Measurements from ENCODE around the gene CFAP45. TPM values are rescaled to one million over a fixed set of nuclear protein-coding genes. Genes with fewer than 3 reads are reported as not detected.

CFAP45 gene
- total and polyA plus RNA-seq, 2 donors (not counting 1 experiment from before 2014, with no cell fraction given) = 1.3 to 2.4 TPM

- WGBS (ENCODE audit: insufficient coverage) = 83% methylated on average over 3 of the region's 3 CpGs
- intact Hi-C loops (cut with micrococcal nuclease) = no loop called here
- ChIA-PET POLR2A (interaction anchor here (0.9 kb wide), 1 partner anchor 52 kb away, joined by 3 read pairs; no protein-coding TSS in a partner anchor), CTCF (interaction anchor here (1.3 to 1.4 kb wide), 2 partner anchors 10 to 30 kb away, joined by 4 to 5 read pairs; no protein-coding TSS in a partner anchor)
- Histone ChIP-seq H4K20me1 (ENCODE audit: control insufficient read depth, insufficient read depth, low read length, poor library complexity, severe bottlenecking) (no peaks in the 10 kb centered on the region), H3K27ac (ENCODE audit: low read length in 2 of 2) (no peak overlapping the region), H2AFZ (ENCODE audit: insufficient read depth, low read depth, low read length, poor library complexity, severe bottlenecking) (no peak overlapping the region), H3K9me3 (ENCODE audit: control extremely low read depth in 1 of 3, control insufficient read depth in 2 of 3, insufficient read depth in 1 of 3, low read length in 2 of 3) (no peaks in the 10 kb centered on the region), H3K4me2 (replicated peaks; ENCODE audit: low read depth, low read length, poor library complexity, severe bottlenecking) (no peak overlapping the region), H3K9ac (ENCODE audit: low read length) (no peak overlapping the region), H3K4me3 (ENCODE audit: control extremely low read depth in 1 of 5, extremely low read depth in 1 of 5, insufficient read depth in 1 of 5, low read depth in 2 of 5, low read length in 4 of 5) (no peak overlapping the region), H3K79me2 (ENCODE audit: control insufficient read depth, insufficient read depth, low read length) (no peaks in the 10 kb centered on the region), H3K36me3 (replicated peaks in 1 of 2; ENCODE audit: control extremely low read depth in 1 of 2, control insufficient read depth in 1 of 2, extremely low read depth in 1 of 2, insufficient read depth in 2 of 2, low read length in 1 of 2) (no peaks in the 10 kb centered on the region), H3K27me3 (replicated peaks in 1 of 4; ENCODE audit: control extremely low read depth in 1 of 4, control insufficient read depth in 3 of 4, insufficient read depth in 4 of 4, low read length in 3 of 4) (peaks cover 0 to 10% (median 0%) of the 10 kb centered on the region in 4 experiments), H3K4me1 (ENCODE audit: control insufficient read depth in 2 of 2, insufficient read depth in 2 of 2, low read length in 2 of 2) (no peaks in the 10 kb centered on the region)
- Mint-ChIP-seq H3K27ac (no peak overlapping the region), H3K9me3 (ENCODE audit: insufficient read depth) (no peaks in the 10 kb centered on the region), H3K4me3 (no peak overlapping the region), H3K27me3 (peaks cover 16% of the 10 kb centered on the region), H3K4me1 (no peaks in the 10 kb centered on the region)
- ATAC-seq (ENCODE audit: low read depth) (no peak), DNase-seq (no peak)
- TF ChIP-seq CTCF (IDR thresholded peaks at IDR 0.05) (no peak), EZH2 (IDR thresholded peaks at IDR 0.05; ENCODE audit: borderline replicate concordance, insufficient read depth, low read depth, low read length, poor library complexity, severe bottlenecking) (no peak)
Measured at GRCh38 chr1:159860456-159860855, 39.5 kb downstream of the CFAP45 start.

GRCh38 chr1:159859767-159860322 lies 40.1 kb downstream of the CFAP45 start:
- CTCF ChIA-PET = interaction anchor here (1.0 to 1.4 kb wide), 3 partner anchors 9 to 31 kb away, joined by 3 to 5 read pairs (median 4); no protein-coding TSS in a partner anchor
- POLR2A ChIA-PET = interaction anchor here (0.9 kb wide), 1 partner anchor 52 kb away, joined by 3 read pairs; no protein-coding TSS in a partner anchor
- H3K27ac Mint-ChIP-seq = no peak overlapping the region

More at GRCh38 chr1:159859767-159860322, 40.1 kb downstream of the CFAP45 start:
- no peak for TF ChIP-seq EZH2 (IDR thresholded peaks at IDR 0.05; ENCODE audit: borderline replicate concordance, insufficient read depth, low read depth, low read length, poor library complexity, severe bottlenecking)
- no peak for TF ChIP-seq CTCF (IDR thresholded peaks at IDR 0.05)
- no peaks in the 10 kb centered on the region for H3K9me3 Mint-ChIP-seq (ENCODE audit: insufficient read depth)
- Histone ChIP-seq H3K79me2 (ENCODE audit: control insufficient read depth, insufficient read depth, low read length) (no peaks in the 10 kb centered on the region), H3K4me3 (ENCODE audit: control extremely low read depth in 1 of 5, extremely low read depth in 1 of 5, insufficient read depth in 1 of 5, low read depth in 2 of 5, low read length in 4 of 5) (no peak overlapping the region), H3K4me1 (ENCODE audit: control insufficient read depth in 2 of 2, insufficient read depth in 2 of 2, low read length in 2 of 2) (peaks cover 5% of the 10 kb centered on the region in 2 donors), H4K20me1 (ENCODE audit: control insufficient read depth, insufficient read depth, low read length, poor library complexity, severe bottlenecking) (no peaks in the 10 kb centered on the region), H3K36me3 (replicated peaks in 1 of 2; ENCODE audit: control extremely low read depth in 1 of 2, control insufficient read depth in 1 of 2, extremely low read depth in 1 of 2, insufficient read depth in 2 of 2, low read length in 1 of 2) (no peaks in the 10 kb centered on the region), H3K27me3 (replicated peaks in 1 of 4; ENCODE audit: control extremely low read depth in 1 of 4, control insufficient read depth in 3 of 4, insufficient read depth in 4 of 4, low read length in 3 of 4) (peaks cover 0 to 16% (median 0%) of the 10 kb centered on the region in 4 experiments), H3K4me2 (replicated peaks; ENCODE audit: low read depth, low read length, poor library complexity, severe bottlenecking) (no peak overlapping the region), H3K9me3 (ENCODE audit: control extremely low read depth in 1 of 3, control insufficient read depth in 2 of 3, insufficient read depth in 1 of 3, low read length in 2 of 3) (no peaks in the 10 kb centered on the region), H3K27ac (ENCODE audit: low read length in 2 of 2) (no peak overlapping the region), H2AFZ (ENCODE audit: insufficient read depth, low read depth, low read length, poor library complexity, severe bottlenecking) (no peak overlapping the region), H3K9ac (ENCODE audit: low read length) (no peak overlapping the region)
- H3K4me1 Mint-ChIP-seq = peaks cover 4% of the 10 kb centered on the region
- WGBS (ENCODE audit: insufficient coverage) = 87% methylated on average over 7 of the region's 7 CpGs
- no peak for ATAC-seq (ENCODE audit: low read depth)
- H3K27me3 Mint-ChIP-seq = peaks cover 16% of the 10 kb centered on the region
- no peak overlapping the region for H3K4me3 Mint-ChIP-seq
- intact Hi-C loops (cut with micrococcal nuclease) = no loop called here
- DNase-seq = no peak
